ENCODE measurements around the gene PIK3AP1.

GRCh38 chr10:96585736-96586418, 134.4 kb downstream of the PIK3AP1 start:
- no peak for TF ChIP-seq CTCF (IDR thresholded peaks at IDR 0.05)
- no peak for TF ChIP-seq EZH2phosphoT487 (IDR thresholded peaks at IDR 0.05)
